HG03139 (cell line): ENCODE measurements around the gene FHIT.
"Not testable (repeated sequence)": the region's sequence is repeated elsewhere in the genome, so short reads cannot be mapped to it uniquely, and the experiment has no call there.

Experiments
- ATAC-seq: cut with Tn5 transposase; IDR thresholded peaks from one replicate; pipeline ENCODE4 v1.9.1; 2021; ENCODE audit not compliant: unreplicated experiment

FHIT gene

DNA sequence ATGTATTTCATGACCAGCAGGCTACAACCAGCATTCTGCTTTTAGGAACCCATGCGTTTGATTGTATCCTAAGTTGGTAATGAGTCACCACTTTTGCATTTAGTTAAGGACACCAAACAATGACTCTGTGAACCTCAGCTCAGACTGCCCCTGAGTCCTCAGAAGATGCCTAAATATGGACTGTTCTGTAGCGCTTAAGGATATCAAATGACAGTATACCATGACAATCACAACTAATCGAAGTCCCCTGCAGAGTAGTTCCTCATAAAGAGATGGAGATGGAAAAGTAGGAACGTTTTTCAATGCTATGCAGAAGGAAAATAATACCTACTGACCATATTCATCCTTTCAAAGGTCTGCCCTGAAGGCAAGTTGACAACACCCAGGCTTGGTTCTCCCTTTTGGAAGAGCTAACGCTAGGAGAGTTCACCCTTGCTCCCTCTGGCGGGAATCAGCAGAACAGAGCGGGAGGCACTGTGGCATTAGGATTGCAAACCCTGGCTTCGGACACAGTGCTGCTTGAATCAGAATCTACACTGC, 508.6 kb downstream of the FHIT start:
- ATAC-seq: no peak

DNA sequence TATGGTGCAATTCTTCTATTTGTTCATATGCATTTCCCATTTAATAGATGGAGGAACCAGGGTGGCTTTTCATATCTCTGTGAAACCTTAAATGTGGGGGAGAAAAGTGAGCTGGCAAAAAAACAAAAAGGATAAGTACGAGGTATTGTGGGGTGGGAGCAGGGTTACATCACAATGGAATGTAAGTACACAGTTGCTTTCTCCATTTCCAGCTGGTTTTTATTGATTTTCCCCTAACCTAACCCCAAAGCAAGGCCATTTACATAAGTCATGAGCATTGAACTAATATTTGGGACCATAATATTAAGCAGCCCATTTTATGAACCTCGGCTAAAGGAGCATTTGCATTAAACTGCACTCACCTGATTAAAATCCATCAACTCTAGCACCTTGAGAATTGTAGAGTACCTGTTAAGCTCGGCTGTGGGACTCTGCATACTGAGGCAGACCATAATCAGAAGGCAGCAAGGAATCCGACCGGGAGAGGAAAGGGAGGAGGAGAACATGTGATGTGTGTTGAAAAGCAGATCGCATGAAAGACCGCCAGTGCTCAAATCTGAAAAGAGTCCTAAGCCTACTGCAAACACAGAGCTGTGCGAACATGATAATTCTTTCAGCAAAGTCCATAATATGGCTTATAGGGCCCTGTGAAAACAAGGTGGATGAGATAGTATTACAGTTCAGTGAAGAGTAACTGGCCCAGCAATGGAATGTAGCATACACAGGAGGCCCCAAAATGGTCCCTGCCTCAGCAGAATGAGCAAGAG, 513.4 kb downstream of the FHIT start:
- no peak for ATAC-seq

DNA sequence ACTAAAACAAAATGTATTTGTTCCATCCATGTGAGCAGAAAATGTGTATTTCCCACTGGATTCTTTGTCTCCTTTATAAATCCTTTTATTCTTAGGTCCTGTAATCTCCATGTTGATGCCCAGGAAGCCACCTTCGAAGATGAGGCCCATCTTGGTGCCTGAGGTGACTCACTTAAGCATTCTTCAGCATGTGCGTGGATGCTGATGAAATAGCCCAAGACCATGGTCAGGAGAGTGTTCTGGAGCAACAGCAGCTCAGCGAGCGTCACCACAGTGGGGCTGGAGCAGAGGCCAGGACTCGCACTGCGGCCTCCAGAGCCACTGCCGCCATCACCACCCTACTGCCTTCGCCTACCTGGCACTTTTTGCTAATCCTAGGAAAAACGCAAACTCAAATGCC, 520.9 kb downstream of the FHIT start:
- no peak for ATAC-seq

DNA sequence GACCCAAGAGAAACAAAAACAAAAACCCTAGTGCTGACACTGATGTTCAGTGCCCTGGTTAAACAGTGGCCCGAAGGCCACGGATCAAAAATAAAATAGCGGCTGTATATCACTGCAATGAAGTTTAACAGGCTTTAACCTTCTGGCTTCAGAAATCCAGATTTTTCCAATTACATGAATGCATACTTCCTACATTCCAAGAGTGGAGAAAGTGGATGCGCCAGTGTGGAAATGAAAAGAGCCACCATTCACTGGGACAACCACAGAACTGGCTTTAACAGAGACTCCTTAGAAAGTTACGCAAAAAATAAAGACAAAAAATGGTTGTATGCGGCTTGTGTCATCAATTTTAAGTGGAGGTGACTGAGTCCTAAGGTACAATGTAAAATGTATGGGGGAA, 522.2 kb downstream of the FHIT start:
- ATAC-seq: no peak

DNA sequence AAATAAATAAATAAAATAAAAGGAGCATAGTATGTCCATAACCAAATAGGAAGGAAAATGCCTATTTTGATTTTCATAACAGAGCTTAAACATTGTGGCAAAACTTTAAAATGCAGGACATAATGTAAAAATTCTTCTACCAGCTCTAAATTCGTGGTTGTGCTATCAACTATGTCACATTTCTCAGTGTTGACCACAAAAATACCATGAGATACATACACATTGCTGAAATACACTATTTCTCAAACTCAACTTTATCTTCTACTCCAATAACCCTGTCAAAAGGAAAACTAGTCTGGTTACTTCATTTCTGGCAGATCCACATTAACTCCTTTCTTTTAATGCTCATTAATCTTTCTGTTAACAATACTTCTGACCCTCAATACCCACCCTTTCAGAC, 523.2 kb downstream of the FHIT start:
- ATAC-seq: no peak

DNA sequence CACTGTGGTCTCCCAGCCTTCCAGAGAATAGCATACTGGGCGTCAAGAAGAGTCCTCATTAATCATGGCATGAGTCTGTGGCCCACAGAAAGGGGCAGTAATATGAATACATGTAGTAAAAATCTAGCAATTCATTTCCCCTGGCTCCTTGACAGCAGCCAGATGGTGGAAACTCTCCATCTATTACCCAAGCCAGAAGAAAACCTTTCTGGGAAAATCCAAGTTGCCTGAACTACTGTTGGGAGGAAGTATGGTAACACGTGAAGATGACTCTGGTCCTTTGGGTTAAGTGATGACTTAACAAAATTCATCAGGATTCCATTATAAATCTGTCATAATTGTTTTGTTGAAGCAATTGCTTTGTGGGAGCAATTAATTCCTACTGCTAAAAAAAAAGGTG, 530.5 kb downstream of the FHIT start:
- ATAC-seq: no peak

DNA sequence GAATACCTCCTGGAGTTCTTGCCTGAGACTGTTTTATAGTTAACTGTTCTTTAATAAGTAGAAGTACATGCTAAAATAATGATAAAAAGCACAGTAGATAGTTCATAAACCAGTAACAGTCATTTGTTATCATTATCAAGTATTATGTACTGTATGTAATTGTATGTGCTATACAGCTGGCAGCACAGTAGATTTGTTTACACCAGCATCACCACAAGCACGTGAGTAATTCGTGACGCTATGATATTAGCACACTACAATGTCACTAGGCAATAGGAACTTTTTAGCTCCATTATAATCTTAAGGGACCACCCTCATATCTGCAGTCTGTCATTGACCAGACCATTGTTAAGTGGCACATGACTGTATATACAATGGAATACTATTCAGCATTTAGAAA, 534.7 kb downstream of the FHIT start:
- ATAC-seq: no peak

DNA sequence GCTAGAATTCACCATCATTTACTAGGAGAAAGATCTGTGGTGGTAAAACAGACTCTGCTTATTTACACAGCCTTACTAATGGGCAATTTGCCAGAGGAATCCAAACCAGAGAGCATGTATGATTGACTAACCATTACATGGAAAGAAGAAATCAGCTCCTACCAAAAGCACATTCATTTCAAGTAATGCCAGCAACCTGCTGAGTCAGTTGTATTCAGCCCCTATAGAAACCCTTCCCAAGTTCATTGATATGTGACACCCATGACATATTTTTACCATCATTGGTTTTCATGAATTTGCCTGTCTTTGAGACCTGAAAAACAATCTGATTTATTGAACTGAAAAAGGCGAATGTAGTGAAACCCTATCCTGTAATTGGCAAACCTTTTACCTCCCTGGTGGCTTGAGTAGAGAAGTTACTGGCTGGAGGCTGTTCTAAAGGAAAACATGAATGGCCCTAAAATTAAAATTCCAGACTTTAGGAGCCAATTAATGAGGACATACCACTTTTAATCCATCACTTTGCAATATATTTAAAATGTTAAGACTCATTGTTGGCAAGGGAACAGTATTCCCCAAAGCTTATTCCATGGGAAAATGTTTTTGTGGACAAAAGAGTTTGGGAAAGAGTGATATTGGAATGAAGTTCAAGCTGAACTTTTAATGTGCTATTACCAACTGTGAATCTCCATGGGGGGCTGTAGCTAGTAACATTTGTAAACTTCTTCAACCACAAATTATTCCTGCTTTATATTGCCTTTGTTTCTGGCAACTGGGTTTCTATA, 542.9 kb downstream of the FHIT start:
- no peak for ATAC-seq

DNA sequence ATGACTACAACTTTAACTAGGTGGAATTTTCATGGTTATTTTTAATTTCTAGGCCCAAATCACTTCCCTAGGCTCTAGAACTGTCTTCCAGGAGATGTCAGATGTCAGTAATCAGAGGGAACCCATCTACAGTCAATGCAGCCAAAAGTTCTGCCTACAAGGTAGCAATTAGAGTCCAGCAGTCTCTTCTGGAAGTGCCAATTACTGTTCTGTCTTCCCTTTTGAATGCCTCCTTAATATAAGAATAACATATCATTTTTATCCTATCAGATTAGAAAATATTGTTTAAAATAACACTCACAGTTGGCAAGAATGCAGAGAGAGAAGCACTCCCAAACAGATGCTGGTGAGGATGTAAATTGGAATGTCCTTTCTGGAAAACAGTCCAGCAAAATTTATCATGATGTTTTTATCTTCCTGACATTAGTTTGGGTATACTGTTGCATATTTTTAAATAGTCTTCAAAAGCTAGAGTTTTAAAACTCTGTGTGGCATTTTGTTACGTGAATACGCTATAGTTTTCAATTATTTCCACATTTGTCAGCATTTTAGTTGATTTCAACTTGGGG, 543.7 kb downstream of the FHIT start:
- no peak for ATAC-seq

DNA sequence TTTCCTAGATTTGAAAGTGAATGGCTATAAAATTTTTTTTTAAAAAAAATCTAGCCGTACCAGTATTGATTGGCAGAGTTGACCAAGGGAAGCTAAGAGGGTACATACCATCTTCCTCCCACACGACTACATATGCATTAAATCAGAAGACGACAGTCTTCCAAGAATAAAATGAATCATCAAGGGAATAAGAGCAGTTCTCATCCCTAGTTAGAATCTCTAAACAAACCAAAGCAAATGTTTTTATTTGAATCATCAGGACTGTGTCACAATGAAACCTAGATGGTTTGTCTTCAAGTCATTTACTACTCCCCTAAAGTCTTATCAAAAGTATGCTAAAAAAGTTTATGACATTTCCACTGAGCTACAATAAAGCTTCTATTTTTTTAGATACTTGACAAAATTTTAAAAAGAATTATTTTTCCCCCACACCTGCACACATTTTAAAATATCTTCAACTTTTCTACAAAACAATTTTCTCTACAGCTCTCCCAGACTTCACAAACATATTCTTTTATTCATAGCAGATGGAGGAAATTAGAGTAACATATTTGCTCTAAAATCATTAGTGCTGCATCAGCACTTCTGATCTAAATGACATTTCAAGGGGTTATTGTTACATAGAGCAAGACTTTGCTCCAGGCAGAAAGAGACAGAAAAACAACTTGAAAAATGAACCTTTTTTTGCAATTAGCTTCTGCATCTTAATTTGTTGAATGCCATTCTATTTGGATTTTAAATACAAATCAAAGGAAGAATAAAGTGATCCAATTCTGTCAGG, 547.1 kb downstream of the FHIT start:
- no peak for ATAC-seq

DNA sequence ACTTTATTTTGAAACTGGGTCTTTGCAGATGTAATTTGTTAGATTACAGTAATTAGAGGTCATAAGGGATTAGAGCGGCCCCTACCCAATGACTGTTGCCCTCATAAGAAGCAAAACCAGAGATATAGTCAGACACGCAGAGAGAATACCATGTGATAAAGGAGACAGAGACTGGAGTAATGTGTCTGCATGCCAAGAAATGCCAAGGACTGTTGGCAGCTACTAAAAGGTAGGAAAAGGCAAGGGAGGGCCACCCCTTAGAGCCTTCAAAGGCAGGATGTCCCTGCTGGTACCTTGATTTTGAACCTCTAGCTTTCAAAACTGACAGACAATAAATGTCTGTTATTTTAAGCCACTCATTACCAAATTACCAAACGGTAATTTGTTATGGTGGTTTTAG, 548.2 kb downstream of the FHIT start:
- ATAC-seq: no peak

DNA sequence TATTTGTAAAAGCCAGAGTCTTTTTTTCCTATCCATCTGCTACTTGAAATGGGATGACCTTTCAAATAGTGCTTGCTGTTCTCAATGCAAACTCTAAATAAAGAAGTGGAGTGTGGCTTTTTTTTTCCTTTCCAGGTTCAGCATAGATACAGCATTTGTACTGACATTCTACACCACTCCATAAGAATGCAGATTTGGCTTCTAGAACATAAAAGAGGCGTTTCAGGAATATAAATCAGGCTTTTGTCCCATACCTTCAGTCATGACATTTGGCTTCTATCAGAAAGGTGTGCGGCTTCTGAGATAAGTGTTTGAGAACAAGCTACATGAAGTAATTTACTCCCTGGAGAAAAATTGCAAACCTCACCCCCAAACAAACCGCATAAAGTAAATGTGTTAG, 553.1 kb downstream of the FHIT start:
- no peak for ATAC-seq

DNA sequence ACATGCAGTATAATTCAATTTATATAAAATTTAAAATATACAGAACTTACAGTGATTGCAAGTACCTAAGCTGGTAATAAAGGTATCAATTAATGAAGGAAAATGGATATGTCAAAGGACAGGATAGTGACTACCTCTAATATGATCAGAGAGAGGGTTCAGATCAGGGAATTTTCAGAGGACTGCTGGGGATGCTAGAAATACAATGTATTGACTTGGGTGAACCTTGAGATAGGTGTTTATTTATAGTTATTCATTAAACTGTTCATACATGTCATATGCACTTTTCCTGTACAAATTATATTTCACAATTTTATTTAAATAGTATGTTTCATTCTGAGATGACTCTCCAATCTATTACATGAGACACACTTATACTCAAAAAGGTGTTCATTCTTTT, 554.1 kb downstream of the FHIT start:
- ATAC-seq: no peak

DNA sequence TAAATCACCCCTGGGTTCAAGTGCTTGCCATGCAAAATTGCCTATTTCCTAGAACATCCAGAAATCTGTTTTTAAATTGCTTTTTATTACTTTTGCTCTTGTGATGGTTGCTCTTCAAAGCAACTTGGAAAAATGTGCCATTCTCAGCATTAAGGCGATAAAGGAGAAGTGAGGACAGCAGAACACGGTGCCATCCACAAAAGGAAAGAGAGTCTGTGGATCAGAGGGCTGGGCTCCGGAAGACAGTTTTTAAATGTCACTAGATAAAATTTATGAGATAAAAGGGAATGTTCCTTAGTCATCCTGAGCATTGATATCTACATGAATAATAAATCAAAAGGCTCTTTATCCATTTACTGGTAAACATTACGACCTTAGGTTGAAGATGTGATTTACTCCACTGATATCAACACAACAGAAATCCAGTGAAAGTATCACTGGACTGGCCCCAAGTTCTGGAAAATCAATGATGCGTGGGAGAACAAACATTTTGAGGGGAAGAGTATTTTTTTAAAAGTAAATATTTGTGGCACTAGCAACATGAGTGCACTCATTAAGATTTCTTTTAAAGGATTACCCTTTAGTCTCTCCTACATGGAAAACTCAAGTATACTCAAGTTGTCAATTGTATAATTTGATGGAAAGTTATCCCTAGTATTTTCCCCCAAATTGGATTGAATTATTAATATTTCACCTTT, 554.7 kb downstream of the FHIT start:
- no peak for ATAC-seq

DNA sequence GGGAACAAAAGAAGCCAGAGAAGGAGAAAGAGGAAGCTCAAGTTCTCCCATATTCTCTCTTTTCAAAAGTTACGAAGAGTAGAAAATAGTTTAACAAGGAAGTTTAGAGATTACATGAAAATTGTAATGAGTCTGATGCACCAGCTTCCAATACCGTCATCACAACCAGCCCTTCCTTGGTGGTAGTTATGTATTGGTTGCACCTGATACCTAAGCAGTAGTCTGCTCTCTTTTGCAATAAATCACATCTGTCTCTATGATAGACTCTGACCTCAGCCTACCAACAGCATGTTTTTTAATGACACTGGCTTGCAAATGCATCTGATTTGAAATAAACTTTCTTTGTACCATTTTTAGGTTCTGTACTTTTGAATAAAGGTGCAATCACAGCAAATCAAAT, 575.8 kb downstream of the FHIT start:
- no peak for ATAC-seq

DNA sequence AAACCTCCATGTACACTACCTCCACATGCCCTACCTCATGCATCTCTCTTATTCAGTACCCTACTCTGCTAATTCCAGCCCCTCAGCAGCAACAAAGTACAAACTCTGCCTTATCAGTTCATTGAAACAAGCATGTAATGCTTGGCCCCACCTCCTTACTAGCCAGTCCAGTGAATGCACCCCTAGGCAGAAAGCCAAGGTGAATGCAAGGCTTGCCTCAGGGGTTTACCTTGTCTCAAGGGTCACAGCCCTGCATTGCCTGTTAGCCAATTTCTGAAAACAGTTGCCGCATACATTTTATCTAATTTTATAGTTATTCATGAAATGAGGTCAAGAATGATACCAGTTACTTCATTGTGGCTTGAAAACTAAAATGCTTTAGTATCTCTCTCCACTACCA, 576.4 kb downstream of the FHIT start:
- no peak for ATAC-seq

DNA sequence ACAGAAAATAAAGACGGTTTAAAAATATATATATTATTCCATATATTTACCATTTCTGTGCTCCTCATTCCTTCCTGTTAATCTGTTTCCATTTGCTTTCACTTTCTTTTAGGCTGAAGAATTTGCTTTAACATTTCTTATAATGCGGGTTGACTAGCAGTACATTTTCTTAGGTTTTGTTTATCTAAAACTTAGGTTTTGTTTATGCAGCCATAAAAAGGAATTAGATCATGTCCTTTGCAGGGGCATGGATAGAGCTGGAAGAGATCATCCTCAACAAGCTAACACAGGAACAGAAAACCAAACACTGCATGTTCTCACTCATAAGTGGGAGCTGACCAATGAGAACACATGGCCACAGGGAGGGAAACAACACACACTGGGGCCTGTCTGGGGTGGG, 578.1 kb downstream of the FHIT start:
- ATAC-seq: no peak

DNA sequence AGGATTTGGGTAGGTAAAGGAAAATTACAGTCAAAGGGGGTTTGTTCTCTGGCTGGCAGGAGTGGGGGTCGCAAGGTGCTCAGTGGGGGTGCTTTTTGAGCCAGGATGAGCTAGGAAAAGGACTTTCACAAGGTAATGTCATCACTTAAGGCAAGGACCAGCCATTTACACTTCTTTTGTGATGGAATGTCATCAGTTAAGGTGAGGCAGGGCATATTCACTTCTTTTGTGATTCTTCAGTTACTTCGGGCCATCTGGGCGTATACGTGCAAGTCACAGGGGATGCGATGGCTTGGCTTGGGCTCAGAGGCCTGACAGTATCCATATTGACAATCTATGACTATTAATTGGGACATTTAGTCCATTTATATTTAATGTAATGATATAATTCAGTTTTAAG, 578.9 kb downstream of the FHIT start:
- ATAC-seq: not testable (repeated sequence)

DNA sequence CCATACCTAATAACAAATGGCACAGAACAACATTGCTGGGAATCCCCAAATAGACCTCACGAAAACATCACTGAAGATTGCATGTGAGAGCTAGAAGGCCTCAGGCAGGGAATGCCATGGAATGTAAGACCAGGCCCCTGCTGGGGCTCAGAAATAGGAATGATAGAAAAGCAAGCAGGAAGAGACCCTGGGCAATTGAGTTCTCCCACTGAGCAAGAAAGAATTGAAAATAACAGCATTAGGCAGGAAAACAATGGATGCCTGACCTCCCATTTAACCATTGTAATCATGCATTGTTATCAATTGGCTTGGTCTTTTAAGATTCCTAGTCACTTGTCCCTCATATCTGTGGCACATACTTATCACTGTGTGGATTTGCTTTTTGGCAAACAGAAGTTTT, 581.6 kb downstream of the FHIT start:
- ATAC-seq: no peak

DNA sequence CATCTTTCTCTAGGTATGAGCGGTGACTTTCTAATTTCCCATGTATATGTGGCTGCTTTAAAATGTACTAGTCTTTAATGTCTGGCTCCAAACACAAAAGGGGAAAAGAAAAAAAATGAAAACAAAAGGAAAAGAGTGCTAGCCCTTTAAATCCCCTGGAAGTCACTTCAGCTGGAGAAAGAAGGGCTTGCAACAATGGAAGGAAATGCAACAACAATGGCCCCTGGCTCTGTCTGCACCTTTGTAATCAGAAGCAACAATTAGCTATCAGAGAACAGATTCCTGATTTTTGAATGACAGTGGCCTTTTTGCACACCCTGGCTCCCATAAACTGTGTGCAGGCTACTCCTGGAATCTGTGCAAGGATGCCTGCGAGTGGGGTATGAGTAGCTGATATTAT, 591.2 kb downstream of the FHIT start:
- ATAC-seq: no peak

DNA sequence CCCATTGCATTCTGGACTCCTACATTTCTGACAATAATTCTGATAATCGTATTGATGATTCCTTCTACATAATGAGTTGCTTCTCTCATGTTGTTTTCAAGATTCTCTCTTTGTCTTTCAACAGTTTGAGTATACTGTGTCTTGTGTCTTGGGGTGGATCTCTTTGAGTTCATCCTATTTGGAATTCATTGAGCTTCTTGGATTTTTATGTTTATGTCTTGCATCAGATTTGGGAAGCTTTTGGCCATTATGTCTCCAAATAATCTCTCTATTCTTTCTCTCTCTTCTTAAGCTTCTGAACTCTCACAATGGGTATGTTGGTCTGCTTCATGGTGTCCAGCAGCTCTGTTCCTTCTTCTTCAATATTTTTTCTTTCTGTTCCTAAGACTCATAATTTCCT, 592.2 kb downstream of the FHIT start:
- ATAC-seq: no peak
